HepG2 (cell line): ENCODE results near the gene EID3. TPM values are rescaled to one million over a fixed set of nuclear protein-coding genes. Genes with fewer than 3 reads are reported as not detected.

Source experiments
- BHLHE40 ChIP-seq: IDR thresholded peaks from 2 replicates; pipeline ENCODE4 v1.6.1; 2011; ENCODE audit warnings: low read length, improper control_type of control experiment
- CHD4 ChIP-seq: fragments of 200-600 bp; sonication (generic); IDR thresholded peaks from 2 replicates; pipeline ENCODE4 v1.7.0; 2017; ENCODE audit warnings: mild to moderate bottlenecking, low read length, borderline replicate concordance
- ELF1 ChIP-seq: sonication (generic); formaldehyde crosslinking; IDR thresholded peaks from 2 replicates; pipeline ENCODE4 v1.4.0; 2020; ENCODE audit warnings: missing genetic modification reagents
- FOSL2 ChIP-seq: sonication (generic); formaldehyde crosslinking; IDR thresholded peaks from 2 replicates; pipeline ENCODE4 v1.4.0; 2020; ENCODE audit warnings: missing genetic modification reagents
- HBP1 ChIP-seq: IDR thresholded peaks from 2 replicates; pipeline ENCODE4 v1.6.1; 2016; ENCODE audit warnings: low read depth, control low read depth
- HDAC2 ChIP-seq: sonication (generic); formaldehyde crosslinking; IDR thresholded peaks from 2 replicates; pipeline ENCODE4 v1.4.0; 2020; ENCODE audit warnings: missing genetic modification reagents
- HMGXB4 ChIP-seq, 2 experiments: sonication (generic) in 1 of 2; formaldehyde crosslinking in 1 of 2; IDR thresholded peaks; 2 replicates each; pipeline versions ENCODE4 v1.4.0 to v1.6.1; 2018 to 2020; ENCODE audit warnings: missing genetic modification reagents in 2 of 2, borderline replicate concordance in 1 of 2, low read depth in 1 of 2, mild to moderate bottlenecking in 1 of 2, missing biosample characterization in 1 of 2
- IRF9 ChIP-seq: sonication (generic); formaldehyde crosslinking; IDR thresholded peaks from 2 replicates; pipeline ENCODE4 v1.8.0; 2022; ENCODE audit warnings: missing genetic modification reagents, mild to moderate bottlenecking, borderline replicate concordance
- MTERF4 ChIP-seq: sonication (generic); formaldehyde crosslinking; IDR thresholded peaks from 2 replicates; pipeline ENCODE4 v1.8.0; 2023; ENCODE audit warnings: mild to moderate bottlenecking, missing genetic modification reagents
- NFYB ChIP-seq: sonication (generic); formaldehyde crosslinking; IDR thresholded peaks from 2 replicates; pipeline ENCODE4 v1.4.0; 2020; ENCODE audit warnings: missing genetic modification reagents
- U2AF2 ChIP-seq: fragments of 200-400 bp; formaldehyde crosslinking; IDR thresholded peaks from 2 replicates; pipeline ENCODE4 v1.6.1; 2017; ENCODE audit warnings: low read depth, mild to moderate bottlenecking, low read length
- ZBTB25 ChIP-seq: IDR thresholded peaks from 2 replicates; pipeline ENCODE4 v1.6.1; 2018; ENCODE audit warnings: missing genetic modification reagents
- ZGPAT ChIP-seq: IDR thresholded peaks from 2 replicates; pipeline ENCODE4 v1.6.1; 2016; ENCODE audit warnings: mild to moderate bottlenecking
- ZKSCAN1 ChIP-seq: fragments of 150-350 bp; IDR thresholded peaks from 2 replicates; pipeline ENCODE4 v1.6.1; 2014; ENCODE audit warnings: low read length
- ZNF331 ChIP-seq: sonication (generic); formaldehyde crosslinking; IDR thresholded peaks from 2 replicates; pipeline ENCODE4 v1.4.0; 2020; ENCODE audit warnings: missing genetic modification reagents
- ZNF687 ChIP-seq: sonication (generic); formaldehyde crosslinking; IDR thresholded peaks from 2 replicates; pipeline ENCODE4 v1.5.1; 2020; ENCODE audit warnings: mild to moderate bottlenecking, missing genetic modification reagents, moderate library complexity
- polyA plus RNA-seq, 8 experiments: library from polyadenylated mRNA; depleted of rRNA in 3 of 8; stranded (reverse) in 7 of 8; unstranded in 1 of 8; fragments of >200 nt; fragmentation: Illumina TruSeq in 4 of 8; extraction: Trizol in 4 of 8; gene quantifications; 2 replicates each; pipeline versions ENCODE4 v1.2.1 to v1.2.3, GENCODE V29; 2011 to 2016; ENCODE audit warnings: low read depth in 4 of 8, missing spikeins in 1 of 8, mixed read lengths in 1 of 8; ENCODE audit not compliant: insufficient read depth in 1 of 8
- total RNA-seq, 5 experiments: library from RNA; depleted of rRNA; stranded (reverse); fragments of >200 nt; fragmentation: Illumina TruSeq; extraction: Trizol; gene quantifications; 2 replicates each; pipeline ENCODE4 v1.2.3, GENCODE V29; 2016; ENCODE audit warnings: low read depth in 1 of 5

The EID3 gene
- total and polyA plus RNA-seq, 2 of the 13 experiments (the other 11 are each of a cell fraction or from before 2014, with no cell fraction given) = 0.38 to 4.5 TPM

- TF ChIP-seq ZNF687 (CRISPR knock-in tag) (peak; percentile 100), HDAC2 (peak; percentile 90), NFYB (CRISPR knock-in tag) (no peak; the same call in 1 of the 2 replicates), BHLHE40 (peak; percentile 48; the same call in 1 of the 2 replicates), U2AF2 (no peak), ZNF331 (CRISPR knock-in tag) (peak; percentile 91), ZGPAT (CRISPR knock-in tag) (peak; percentile 92), HBP1 (CRISPR knock-in tag) (peak; percentile 86; the same call in 1 of the 2 replicates), IRF9 (CRISPR knock-in tag) (peak; percentile 71; the same call in 1 of the 2 replicates), ZBTB25 (CRISPR knock-in tag) (peak; percentile 45; the same call in 1 of the 2 replicates), FOSL2 (CRISPR knock-in tag) (peak; percentile 48; the same call in 1 of the 2 replicates), HMGXB4 (CRISPR knock-in tag; IDR thresholded peaks at IDR 0.05; ENCODE audit: borderline replicate concordance in 1 of 2, low read depth in 1 of 2) (peak; percentile 69 to 90), CHD4 (no peak), ZKSCAN1 (peak; percentile 57), ELF1 (CRISPR knock-in tag) (peak; percentile 44; the same call in 1 of the 2 replicates), MTERF4 (0 out of 2 replicates have a peak, but pooled peaks have one; percentile 47)
Measured at GRCh38 chr12:104288635-104289274, 14.8 kb upstream of the EID3 start (continued).
